Effector memory CD8-positive, alpha-beta T cell (primary cell): ENCODE measurements around the gene GCLC.

ENCODE experiments used
- ATAC-seq: fragments of 150-1000 bp; cut with Tn5 transposase; replicated peaks from 2 replicates; pipeline ENCODE4 v1.10.0; 2021; ENCODE audit warnings: mild to moderate bottlenecking, moderate library complexity
- DNase-seq, 3 experiments: peaks; one replicate each; pipeline ENCODE4 v3.0.0; 2021
- H3K27ac Mint-ChIP-seq, 2 donors: one replicate each; pipeline ENCODE4 v1.8.0; 2022; ENCODE audit warnings: mild to moderate bottlenecking in 2 of 2, mixed read lengths in 2 of 2, moderate library complexity in 2 of 2
- H3K27me3 Mint-ChIP-seq, 2 donors: one replicate each; pipeline ENCODE4 v1.8.0; 2022; ENCODE audit warnings: mixed read lengths in 2 of 2
- H3K36me3 Mint-ChIP-seq: one replicate; pipeline ENCODE4 v1.8.0; 2022; ENCODE audit warnings: mild to moderate bottlenecking, moderate library complexity, mixed read lengths; ENCODE audit not compliant: insufficient read depth
- H3K4me1 Mint-ChIP-seq, 2 donors: one replicate each; pipeline ENCODE4 v1.8.0; 2022; ENCODE audit warnings: low read depth in 2 of 2, mixed read lengths in 2 of 2
- H3K4me3 Mint-ChIP-seq, 2 donors: one replicate each; pipeline ENCODE4 v1.8.0; 2022; ENCODE audit warnings: mild to moderate bottlenecking in 2 of 2, mixed read lengths in 2 of 2, moderate library complexity in 2 of 2
- H3K9me3 Mint-ChIP-seq, 2 donors: one replicate each; pipeline ENCODE4 v1.8.0; 2022; ENCODE audit warnings: mixed read lengths in 2 of 2
- total RNA-seq, 9 experiments: gene quantifications; one replicate each; lab custom pipeline; 2026; lab: John Stamatoyannopoulos, UW

Gene GCLC
- total RNA-seq, result 27.6 to 69.8 (median 62.6) reads per million in 9 experiments

- Mint-ChIP-seq H3K36me3 (peaks cover 11% of the 10 kb centered on the region), H3K4me3 (peak within 1 kb of the TSS; percentile 93 to 94), H3K4me1 (peaks cover 44 to 57% of the 10 kb centered on the region in 2 donors), H3K9me3 (no peaks in the 10 kb centered on the region), H3K27ac (peak within 1 kb of the TSS; percentile 83 to 92), H3K27me3 (no peaks in the 10 kb centered on the region)
- ATAC-seq, result peak; percentile 59
- peak; percentile 83 to 87 (median 84) for DNase-seq
Observed at GRCh38 chr6:53544470-53545308, at the start of gene GCLC. GCLC (minus strand) TSS chr6:53545101; CDS start chr6:53544645, 456 bp downstream.

DNA sequence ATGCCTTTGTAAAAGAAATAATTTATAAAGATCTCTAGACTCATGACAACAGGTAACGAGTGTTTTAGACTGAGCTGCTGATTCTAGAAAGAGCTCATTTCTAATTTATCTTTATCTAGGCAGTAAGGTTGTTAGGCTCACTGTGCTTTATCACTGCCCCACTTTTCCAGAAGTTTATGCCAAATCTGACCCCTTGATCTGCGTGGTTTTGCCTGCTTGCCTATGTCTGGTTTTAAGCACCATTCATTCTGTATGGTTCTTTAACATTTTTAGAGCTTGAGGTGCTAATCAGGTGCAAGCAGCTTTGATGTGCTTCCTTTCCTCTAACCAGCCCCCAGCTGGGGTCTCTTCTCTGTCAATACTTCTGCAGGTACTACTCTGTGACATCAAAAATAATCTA is 49.7 kb upstream of the GCLC start:
- no peak for DNase-seq
- Mint-ChIP-seq H3K4me1 (no peaks in the 10 kb centered on the region), H3K4me3 (no peak overlapping the region), H3K27me3 (peaks cover 7 to 13% of the 10 kb centered on the region in 2 donors), H3K36me3 (no peaks in the 10 kb centered on the region), H3K9me3 (no peaks in the 10 kb centered on the region), H3K27ac (no peak overlapping the region)
- ATAC-seq, result no peak

- ATAC-seq (no peak), DNase-seq (no peak)
Observed at GRCh38 chr6:53593001-53593488, 48.1 kb upstream of the GCLC start.

GRCh38 chr6:53591873-53592272 is 47.0 kb upstream of the GCLC start:
- Mint-ChIP-seq H3K9me3 (no peaks in the 10 kb centered on the region), H3K4me3 (no peak overlapping the region)
- ATAC-seq, result no peak

More at GRCh38 chr6:53593001-53593488, 48.1 kb upstream of the GCLC start:
- Mint-ChIP-seq H3K36me3 (no peaks in the 10 kb centered on the region), H3K4me1 (no peaks in the 10 kb centered on the region), H3K27me3 (peaks cover 7 to 13% of the 10 kb centered on the region in 2 donors), H3K27ac (no peak overlapping the region), H3K9me3 (no peaks in the 10 kb centered on the region), H3K4me3 (no peak overlapping the region)

DNA sequence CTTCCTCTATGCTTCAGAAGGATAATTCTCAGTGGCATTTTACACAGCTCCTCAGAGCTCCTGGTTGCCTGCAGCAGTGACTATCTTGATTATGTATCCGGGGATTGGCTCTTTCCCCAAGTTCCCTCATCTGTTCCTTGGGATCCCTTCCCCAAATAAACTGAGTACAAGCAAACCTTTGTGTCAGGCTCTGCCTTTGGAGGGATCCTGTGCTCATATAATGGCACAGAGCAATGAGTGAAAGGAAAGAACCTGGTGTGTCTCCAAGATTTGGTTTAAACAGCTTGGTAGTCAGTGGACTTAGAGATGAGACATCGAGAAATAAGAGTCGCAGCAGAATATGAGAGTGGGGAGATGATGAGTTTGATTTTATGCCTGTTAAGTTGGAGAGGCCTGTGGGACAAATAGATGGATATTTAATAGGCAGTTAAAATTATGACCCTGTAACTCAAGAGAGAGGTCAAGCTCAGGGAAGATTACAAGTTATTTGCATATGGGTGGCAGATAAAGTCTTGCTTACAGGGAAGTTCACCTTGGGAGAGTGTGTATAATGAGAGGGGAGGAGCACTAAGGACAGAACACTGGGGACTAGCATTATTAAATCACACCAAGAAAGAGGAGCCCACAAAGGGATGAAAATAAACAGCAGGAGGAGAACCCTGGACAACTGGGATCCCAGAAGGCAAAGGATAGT is 44.1 kb upstream of the GCLC start:
- Mint-ChIP-seq H3K36me3 (peaks cover 4% of the 10 kb centered on the region), H3K4me1 (no peaks in the 10 kb centered on the region), H3K27ac (no peak overlapping the region), H3K9me3 (no peaks in the 10 kb centered on the region), H3K27me3 (peaks cover 0 to 11% of the 10 kb centered on the region in 2 donors), H3K4me3 (no peak overlapping the region)
- no peak for ATAC-seq
- DNase-seq, result no peak

More at GRCh38 chr6:53591873-53592272, 47.0 kb upstream of the GCLC start:
- DNase-seq, result no peak
- Mint-ChIP-seq H3K4me1 (no peaks in the 10 kb centered on the region), H3K36me3 (no peaks in the 10 kb centered on the region), H3K27me3 (peaks cover 7 to 13% of the 10 kb centered on the region in 2 donors), H3K27ac (no peak overlapping the region)

DNA sequence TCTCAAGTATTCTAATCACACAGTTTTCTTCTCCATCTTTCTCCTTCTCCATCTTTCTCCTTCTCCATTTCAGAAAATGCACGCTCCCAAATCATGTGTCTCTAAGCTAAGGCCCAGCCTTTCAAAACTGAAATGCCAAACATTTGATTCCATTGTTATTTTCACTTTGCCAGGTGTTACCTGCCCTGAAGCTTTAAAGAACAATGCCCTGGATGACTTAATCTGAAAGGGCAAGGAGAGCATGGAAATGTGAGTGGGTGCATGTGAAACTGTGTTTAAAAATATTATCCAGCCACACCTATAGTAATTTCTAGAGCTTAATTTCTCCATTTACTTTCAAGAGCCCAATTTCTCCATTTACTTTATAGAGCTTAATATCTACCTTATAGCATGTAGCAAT is 42.4 kb upstream of the GCLC start:
- Mint-ChIP-seq H3K27me3 (peaks cover 0 to 7% of the 10 kb centered on the region in 2 donors), H3K27ac (no peak overlapping the region), H3K9me3 (no peaks in the 10 kb centered on the region), H3K4me1 (no peaks in the 10 kb centered on the region), H3K4me3 (no peak overlapping the region), H3K36me3 (peaks cover 4% of the 10 kb centered on the region)
- DNase-seq (no peak), ATAC-seq (no peak)

DNA sequence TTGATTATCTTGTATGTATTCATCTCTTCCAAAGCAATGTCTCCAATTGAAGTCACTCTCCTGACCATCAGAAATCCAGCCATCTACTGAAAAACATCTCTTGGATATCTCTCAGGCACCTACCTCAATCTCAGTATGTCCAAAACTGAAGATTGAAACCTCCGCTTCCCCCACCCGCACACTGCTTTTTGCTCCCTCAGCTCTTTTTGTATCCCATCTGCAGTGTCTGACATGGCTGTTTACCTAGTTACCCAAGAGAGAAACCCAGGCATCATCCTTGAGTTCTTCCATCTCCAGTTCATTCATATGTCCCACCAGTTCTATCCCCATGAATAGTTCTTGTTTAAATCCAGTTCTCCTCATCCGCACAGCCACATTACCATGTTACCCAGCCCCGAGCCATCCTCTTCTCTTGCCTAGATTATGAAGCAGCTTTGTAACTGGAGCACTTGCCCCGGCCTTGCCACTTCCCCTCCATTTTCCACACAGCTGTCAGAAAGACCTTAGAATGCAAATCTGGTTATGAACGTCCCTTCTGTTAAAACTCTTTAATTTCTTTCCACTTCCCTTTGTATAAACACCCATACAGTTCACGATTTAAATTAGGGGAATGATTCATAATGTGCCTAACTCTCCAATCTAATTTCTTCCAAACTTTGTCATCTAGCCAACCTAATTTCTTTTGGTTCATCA is 40.5 kb upstream of the GCLC start:
- Mint-ChIP-seq H3K36me3 (peaks cover 4% of the 10 kb centered on the region), H3K4me1 (no peaks in the 10 kb centered on the region), H3K27ac (no peak overlapping the region), H3K4me3 (no peak overlapping the region), H3K9me3 (no peaks in the 10 kb centered on the region), H3K27me3 (no peaks in the 10 kb centered on the region)
- DNase-seq, result no peak
- no peak for ATAC-seq

- Mint-ChIP-seq H3K27me3 (no peaks in the 10 kb centered on the region), H3K27ac (no peak overlapping the region), H3K4me1 (no peaks in the 10 kb centered on the region), H3K9me3 (no peaks in the 10 kb centered on the region), H3K4me3 (no peak overlapping the region), H3K36me3 (peaks cover 4% of the 10 kb centered on the region)
- ATAC-seq, result no peak
- no peak for DNase-seq
Observed at GRCh38 chr6:53584726-53585125, 39.8 kb upstream of the GCLC start.

GRCh38 chr6:53583451-53583850 is 38.5 kb upstream of the GCLC start:
- H3K9me3 Mint-ChIP-seq, result no peaks in the 10 kb centered on the region
- DNase-seq (no peak), ATAC-seq (no peak)
- H3K36me3 Mint-ChIP-seq, result peaks cover 4% of the 10 kb centered on the region
- no peaks in the 10 kb centered on the region for H3K27me3 Mint-ChIP-seq
- no peaks in the 10 kb centered on the region for H3K4me1 Mint-ChIP-seq
- H3K27ac Mint-ChIP-seq, result no peak overlapping the region
- no peak overlapping the region for H3K4me3 Mint-ChIP-seq

DNA sequence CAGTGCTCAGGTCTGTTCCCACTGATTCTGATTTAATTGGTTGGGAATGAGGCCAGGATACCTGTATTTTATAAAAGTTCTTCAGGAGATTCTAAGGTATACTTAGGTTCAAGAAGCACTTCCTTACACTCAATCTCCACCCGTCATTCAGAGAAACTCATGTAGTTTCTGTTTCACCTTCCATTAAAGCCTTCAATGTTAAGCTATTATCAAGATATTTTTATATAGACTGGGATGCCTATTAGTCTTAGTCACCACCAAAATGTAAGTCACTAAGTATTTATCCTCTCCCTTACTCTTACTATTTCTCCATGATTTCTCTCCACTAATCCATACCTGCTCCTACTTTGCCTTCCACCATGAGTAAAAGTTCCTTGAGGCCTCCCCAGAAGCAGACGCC is 38.1 kb upstream of the GCLC start:
- H3K27ac Mint-ChIP-seq, result no peak overlapping the region
- DNase-seq (no peak), ATAC-seq (no peak)
- no peaks in the 10 kb centered on the region for H3K4me1 Mint-ChIP-seq
- H3K36me3 Mint-ChIP-seq, result peaks cover 4% of the 10 kb centered on the region
- no peaks in the 10 kb centered on the region for H3K9me3 Mint-ChIP-seq
- H3K4me3 Mint-ChIP-seq, result no peak overlapping the region
- H3K27me3 Mint-ChIP-seq, result no peaks in the 10 kb centered on the region

DNA sequence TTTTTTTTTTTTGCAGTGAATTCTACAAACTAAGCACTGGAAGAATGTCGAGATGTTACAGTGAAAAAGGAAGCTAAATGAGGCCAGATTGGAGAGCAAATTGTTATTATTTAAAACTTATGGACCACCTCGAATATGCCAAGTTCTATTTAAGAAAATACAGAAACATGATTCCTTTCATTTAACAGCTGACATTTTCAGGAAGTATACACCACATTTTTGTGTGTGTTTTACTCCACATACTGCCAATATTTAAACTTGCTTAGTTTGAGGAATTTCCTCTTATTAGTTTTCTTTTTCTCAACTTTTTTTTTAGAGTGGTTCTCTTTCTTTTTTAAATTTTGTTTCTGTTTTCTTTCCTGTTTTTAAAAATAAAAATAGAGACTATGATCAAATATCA is 37.0 kb upstream of the GCLC start:
- peaks cover 4% of the 10 kb centered on the region for H3K36me3 Mint-ChIP-seq
- no peaks in the 10 kb centered on the region for H3K9me3 Mint-ChIP-seq
- DNase-seq (no peak), ATAC-seq (no peak)
- no peaks in the 10 kb centered on the region for H3K4me1 Mint-ChIP-seq
- no peak overlapping the region for H3K27ac Mint-ChIP-seq
- no peaks in the 10 kb centered on the region for H3K27me3 Mint-ChIP-seq
- no peak overlapping the region for H3K4me3 Mint-ChIP-seq

GRCh38 chr6:53581173-53581773 is 36.4 kb upstream of the GCLC start:
- H3K36me3 Mint-ChIP-seq, result peaks cover 4% of the 10 kb centered on the region
- DNase-seq, result no peak
- ATAC-seq, result no peak
- H3K27me3 Mint-ChIP-seq, result no peaks in the 10 kb centered on the region
- no peaks in the 10 kb centered on the region for H3K9me3 Mint-ChIP-seq
- no peak overlapping the region for H3K27ac Mint-ChIP-seq
- H3K4me3 Mint-ChIP-seq, result no peak overlapping the region
- no peaks in the 10 kb centered on the region for H3K4me1 Mint-ChIP-seq

DNA sequence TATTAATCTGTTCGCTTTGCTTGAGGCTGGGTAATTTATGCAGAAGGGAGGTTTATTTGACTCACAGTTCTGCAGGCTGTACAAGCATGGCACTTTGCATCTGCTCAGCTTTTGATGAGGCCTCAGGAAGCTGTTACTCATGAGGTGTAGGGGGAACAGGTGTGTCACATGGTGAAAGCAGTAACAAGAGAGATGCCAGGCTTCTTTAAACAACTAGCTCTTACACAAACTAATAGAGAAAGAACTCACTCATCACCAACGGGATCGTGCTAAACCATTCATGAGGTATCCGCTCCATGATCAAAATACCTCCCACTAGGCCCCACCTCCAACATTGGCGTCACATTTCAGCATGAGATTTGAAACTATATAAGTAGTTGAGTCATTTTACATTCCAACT is 34.4 kb upstream of the GCLC start:
- Mint-ChIP-seq H3K4me3 (no peak overlapping the region), H3K36me3 (no peaks in the 10 kb centered on the region), H3K4me1 (no peaks in the 10 kb centered on the region), H3K27me3 (no peaks in the 10 kb centered on the region), H3K27ac (no peak overlapping the region), H3K9me3 (no peaks in the 10 kb centered on the region)
- ATAC-seq (no peak), DNase-seq (no peak)
